Right atrium auricular region (tissue), 2 donors: ENCODE measurements around the gene PKD2L2. TPM values are rescaled to one million over a fixed set of nuclear protein-coding genes. Genes with fewer than 3 reads are reported as not detected.
"Not testable (repeated sequence)": the region's sequence is repeated elsewhere in the genome, so short reads cannot be mapped to it uniquely, and the experiment has no call there.

Experiments
- DNase-seq: peaks from one replicate; pipeline ENCODE4 v3.0.0-alpha.2; 2019; ENCODE audit warnings: low spot score
- H3K27ac ChIP-seq, 2 donors: fragments of 200-600 bp; sonication (generic); 1 replicate in 1 of 2; 2 replicates in 1 of 2; pipeline ENCODE4 v1.5.1; 2016 to 2019
- H3K27me3 ChIP-seq, 2 donors: fragments of 200-600 bp; sonication (generic); one replicate each; pipeline versions ENCODE4 v1.5.1 to v1.6.0; 2017 to 2019
- H3K36me3 ChIP-seq: fragments of 200-600 bp; sonication (generic); one replicate; pipeline ENCODE4 v1.5.1; 2016
- H3K4me1 ChIP-seq, 2 donors: fragments of 200-600 bp; sonication (generic); one replicate each; pipeline versions ENCODE4 v1.5.1 to v1.6.0; 2017 to 2019
- H3K4me3 ChIP-seq, 2 donors: fragments of 200-600 bp; sonication (generic); 1 replicate in 1 of 2; 2 replicates in 1 of 2; pipeline ENCODE4 v1.5.1; 2017 to 2019; ENCODE audit warnings: mild to moderate bottlenecking in 1 of 2, moderate library complexity in 1 of 2
- H3K9me3 ChIP-seq, 2 donors: fragments of 200-600 bp; sonication (generic); one replicate each; pipeline ENCODE4 v1.5.1; 2019
- CTCF ChIP-seq, 2 donors: fragments of 200-600 bp; sonication (generic); IDR thresholded peaks; one replicate each; pipeline ENCODE4 v1.5.1; 2019; ENCODE audit warnings: antibody characterized with exemption in 2 of 2
- total RNA-seq, 2 donors: library from RNA; depleted of rRNA; stranded (reverse); fragments of >200 nt; gene quantifications; one replicate each; pipeline ENCODE4 v1.1.0, GENCODE V29; 2016

The PKD2L2 gene
- total RNA-seq, 2 donors from 2014 or later: not detected

- Histone ChIP-seq H3K27ac (no peak overlapping the region), H3K36me3 (peaks cover 14% of the 10 kb centered on the region)
Measured at GRCh38 chr5:137960819-137961218, 71.6 kb downstream of the PKD2L2 start.

GRCh38 chr5:137970384-137970783 lies 81.1 kb downstream of the PKD2L2 start:
- H3K27me3 ChIP-seq, DNase-seq, H3K27ac ChIP-seq, H3K4me1 ChIP-seq, H3K4me3 ChIP-seq, H3K9me3 ChIP-seq: not testable (repeated sequence)
- peaks cover 23% of the 10 kb centered on the region for H3K36me3 ChIP-seq

More at GRCh38 chr5:137960819-137961218, 71.6 kb downstream of the PKD2L2 start:
- Histone ChIP-seq H3K9me3 (no peaks in the 10 kb centered on the region), H3K4me1 (peaks cover 0 to 17% of the 10 kb centered on the region in 2 donors), H3K27me3 (no peaks in the 10 kb centered on the region), H3K4me3 (no peak overlapping the region)
- TF ChIP-seq CTCF (IDR thresholded peaks at IDR 0.05): no peak
- DNase-seq: no peak

- H3K27me3 ChIP-seq: no peaks in the 10 kb centered on the region
- H3K36me3 ChIP-seq: peaks cover 21% of the 10 kb centered on the region
- TF ChIP-seq CTCF (IDR thresholded peaks at IDR 0.05): no peak
- H3K4me1 ChIP-seq: no peaks in the 10 kb centered on the region
- DNase-seq: no peak
- no peak overlapping the region for H3K4me3 ChIP-seq
- H3K9me3 ChIP-seq: no peaks in the 10 kb centered on the region
- H3K27ac ChIP-seq: no peak overlapping the region
Measured at GRCh38 chr5:137975208-137975607, 86.0 kb downstream of the PKD2L2 start.

GRCh38 chr5:137989419-137989818 lies 100.2 kb downstream of the PKD2L2 start:
- H3K27me3 ChIP-seq: no peaks in the 10 kb centered on the region
- DNase-seq: no peak
- peaks cover 16% of the 10 kb centered on the region for H3K36me3 ChIP-seq
- H3K4me1 ChIP-seq: peaks cover 0 to 5% of the 10 kb centered on the region in 2 donors
- no peak overlapping the region for H3K27ac ChIP-seq
- no peak overlapping the region for H3K4me3 ChIP-seq
- no peaks in the 10 kb centered on the region for H3K9me3 ChIP-seq
- TF ChIP-seq CTCF (IDR thresholded peaks at IDR 0.05): no peak

Other genes with a start within 250 kb of the PKD2L2 start
- 10 to 100 TPM; 24.6 to 38.2 TPM for gene KLHL3, start 153.4 kb upstream of the PKD2L2 start, total RNA-seq
- gene HNRNPA0, start 135.1 kb upstream of the PKD2L2 start, total RNA-seq: 1 to 10 TPM; 6.9 to 8.6 TPM
- gene MYOT, start 21.6 kb upstream of the PKD2L2 start, total RNA-seq: 10 to 100 TPM; 29.7 to 55.4 TPM
- 10 to 100 TPM; 35.9 to 37.1 TPM for gene FAM13B, start 143.6 kb downstream of the PKD2L2 start, total RNA-seq
- not detected for gene WNT8A, start 194.6 kb downstream of the PKD2L2 start, total RNA-seq
- 1 to 10 TPM; 1.0 to 3.8 TPM for gene NME5, start 250.0 kb downstream of the PKD2L2 start, total RNA-seq